HUES64 (cell line): ENCODE measurements around the gene THADA.

Experiments used
- H3K27ac ChIP-seq: 2 replicates; pipeline ENCODE4 v1.7.0; 2013; ENCODE audit warnings: low read depth, low read length, inconsistent platforms
- H3K27me3 ChIP-seq: 2 replicates; pipeline ENCODE4 v1.6.1; 2013; ENCODE audit warnings: mild to moderate bottlenecking, low read length; ENCODE audit not compliant: insufficient read depth
- H3K36me3 ChIP-seq: 2 replicates; pipeline ENCODE4 v1.6.1; 2013; ENCODE audit warnings: mild to moderate bottlenecking, low read length; ENCODE audit not compliant: insufficient read depth
- H3K4me1 ChIP-seq: 2 replicates; pipeline ENCODE4 v1.6.1; 2013; ENCODE audit warnings: mild to moderate bottlenecking, low read length, moderate library complexity; ENCODE audit not compliant: insufficient read depth
- H3K4me3 ChIP-seq: 2 replicates; pipeline ENCODE4 v1.5.1; 2013; ENCODE audit warnings: mild to moderate bottlenecking, low read length, moderate library complexity
- H3K9ac ChIP-seq: 2 replicates; pipeline ENCODE4 v1.6.1; 2013; ENCODE audit warnings: mild to moderate bottlenecking, low read depth, low read length
- H3K9me3 ChIP-seq: 2 replicates; pipeline ENCODE4 v1.6.1; 2013; ENCODE audit warnings: low read depth, low read length; ENCODE audit not compliant: insufficient read depth
- WGBS: fragments of 150-250, 120-280 bp; methylation state at CpG from one replicate; pipeline ENCODE4 v1.1.7; 2013; ENCODE audit warnings: missing lambda C conversion rate; 5-methylcytosine and 5-hydroxymethylcytosine counted together

Gene THADA

DNA sequence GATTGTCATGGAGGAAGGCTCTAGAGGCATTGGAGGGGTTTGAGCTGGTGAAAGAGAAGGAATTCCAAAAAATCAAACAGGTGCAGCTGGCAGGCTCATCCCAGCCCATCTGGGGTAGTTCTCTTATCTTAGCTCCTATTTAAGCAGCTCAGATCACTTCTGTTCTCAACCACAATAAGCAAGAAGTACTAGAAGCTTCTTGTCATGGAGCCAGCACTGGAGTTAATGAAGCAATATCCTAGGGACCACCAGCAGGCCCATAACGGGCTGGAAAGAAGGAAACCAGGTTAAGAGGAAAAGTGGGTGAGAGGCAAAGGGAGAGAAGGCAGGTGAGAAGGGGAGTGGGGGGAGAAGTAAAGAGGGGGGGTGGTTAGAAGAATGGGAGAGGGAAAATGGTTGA lies 268.7 kb downstream of the THADA start:
- 92% methylated on average over 1 of the region's 1 CpG for WGBS

DNA sequence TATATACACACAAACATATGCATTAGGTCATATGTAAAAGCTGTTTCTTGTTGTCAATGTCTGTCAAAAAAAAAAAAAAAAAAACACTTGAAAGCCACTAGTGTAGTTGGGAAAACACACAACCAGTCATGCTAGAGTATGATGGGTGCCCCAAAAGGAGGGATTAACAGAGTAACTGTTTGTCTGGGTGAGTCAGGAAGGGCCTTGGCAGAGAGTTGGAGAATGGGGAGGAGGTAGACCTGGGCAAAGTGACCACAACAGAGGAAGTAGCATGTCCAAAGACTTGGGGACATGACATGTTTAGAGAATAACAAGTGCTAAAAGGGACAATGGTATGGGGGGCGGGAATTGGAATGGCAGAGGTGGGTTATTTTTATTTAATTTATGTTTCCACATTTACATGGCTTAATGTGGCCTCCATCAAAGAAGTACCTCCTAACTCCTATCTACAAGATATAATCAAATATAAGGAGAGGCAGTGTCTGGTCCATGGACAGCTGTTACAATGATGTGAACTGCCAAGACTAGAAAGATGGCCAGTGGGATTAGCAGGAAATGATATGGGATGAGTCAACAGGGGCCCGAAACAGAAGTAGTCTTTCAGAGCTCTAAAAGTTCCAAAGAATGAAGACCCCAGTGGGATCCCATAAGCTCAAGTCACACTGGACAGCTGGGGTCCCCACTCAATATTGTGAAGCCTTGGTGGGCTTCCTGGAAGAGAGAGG lies 269.6 kb downstream of the THADA start:
- H3K9me3 ChIP-seq = no peaks in the 10 kb centered on the region
- H3K4me1 ChIP-seq = no peaks in the 10 kb centered on the region
- 92% methylated on average over 2 of the region's 2 CpGs for WGBS
- H3K4me3 ChIP-seq = no peak overlapping the region
- no peak overlapping the region for H3K27ac ChIP-seq
- H3K27me3 ChIP-seq = no peaks in the 10 kb centered on the region
- H3K36me3 ChIP-seq = no peaks in the 10 kb centered on the region
- H3K9ac ChIP-seq = no peak overlapping the region

More for the DNA sequence above, 268.7 kb downstream of the THADA start:
- Histone ChIP-seq H3K4me1 (no peaks in the 10 kb centered on the region), H3K4me3 (no peak overlapping the region), H3K9ac (no peak overlapping the region), H3K9me3 (no peaks in the 10 kb centered on the region), H3K27ac (no peak overlapping the region), H3K27me3 (no peaks in the 10 kb centered on the region), H3K36me3 (no peaks in the 10 kb centered on the region)

DNA sequence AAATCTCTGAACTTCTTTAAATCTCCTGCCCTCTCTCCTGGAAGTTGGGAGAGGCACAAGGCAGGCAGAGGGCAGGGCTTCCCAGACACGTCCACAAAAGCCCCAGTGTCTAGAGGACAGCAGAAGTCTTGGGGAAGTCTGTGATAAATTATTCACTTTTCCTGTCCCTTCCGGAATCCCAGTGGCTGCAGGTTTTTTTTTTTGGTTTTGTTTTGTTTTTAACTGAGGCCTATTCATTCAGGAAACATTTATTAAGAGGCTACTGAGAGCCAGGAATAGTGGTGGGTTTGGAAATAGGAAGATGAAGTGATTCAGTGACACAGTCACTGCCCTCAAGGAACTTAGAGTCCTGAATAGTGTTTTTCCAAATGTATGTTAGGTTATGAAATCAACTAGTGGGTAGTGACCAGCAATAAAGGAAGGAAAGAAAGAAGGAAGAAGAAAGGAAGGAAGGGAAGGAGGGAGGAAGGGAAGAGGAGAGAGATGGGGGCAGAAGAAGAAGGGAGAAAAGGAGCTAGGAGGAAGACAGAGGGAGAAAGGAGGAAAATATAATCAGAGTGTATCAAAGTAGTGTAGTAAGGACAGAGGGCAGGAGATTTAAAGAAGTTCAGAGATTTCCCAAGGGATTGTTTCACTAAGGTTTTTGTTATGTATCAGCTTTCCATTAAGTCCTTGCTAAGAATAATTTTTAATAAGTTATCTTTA lies 270.6 kb downstream of the THADA start:
- Histone ChIP-seq H3K27ac (no peak overlapping the region), H3K4me1 (no peaks in the 10 kb centered on the region), H3K9ac (no peak overlapping the region), H3K27me3 (no peaks in the 10 kb centered on the region), H3K36me3 (no peaks in the 10 kb centered on the region), H3K4me3 (no peak overlapping the region), H3K9me3 (no peaks in the 10 kb centered on the region)
- 91% methylated on average over 2 of the region's 2 CpGs for WGBS

DNA sequence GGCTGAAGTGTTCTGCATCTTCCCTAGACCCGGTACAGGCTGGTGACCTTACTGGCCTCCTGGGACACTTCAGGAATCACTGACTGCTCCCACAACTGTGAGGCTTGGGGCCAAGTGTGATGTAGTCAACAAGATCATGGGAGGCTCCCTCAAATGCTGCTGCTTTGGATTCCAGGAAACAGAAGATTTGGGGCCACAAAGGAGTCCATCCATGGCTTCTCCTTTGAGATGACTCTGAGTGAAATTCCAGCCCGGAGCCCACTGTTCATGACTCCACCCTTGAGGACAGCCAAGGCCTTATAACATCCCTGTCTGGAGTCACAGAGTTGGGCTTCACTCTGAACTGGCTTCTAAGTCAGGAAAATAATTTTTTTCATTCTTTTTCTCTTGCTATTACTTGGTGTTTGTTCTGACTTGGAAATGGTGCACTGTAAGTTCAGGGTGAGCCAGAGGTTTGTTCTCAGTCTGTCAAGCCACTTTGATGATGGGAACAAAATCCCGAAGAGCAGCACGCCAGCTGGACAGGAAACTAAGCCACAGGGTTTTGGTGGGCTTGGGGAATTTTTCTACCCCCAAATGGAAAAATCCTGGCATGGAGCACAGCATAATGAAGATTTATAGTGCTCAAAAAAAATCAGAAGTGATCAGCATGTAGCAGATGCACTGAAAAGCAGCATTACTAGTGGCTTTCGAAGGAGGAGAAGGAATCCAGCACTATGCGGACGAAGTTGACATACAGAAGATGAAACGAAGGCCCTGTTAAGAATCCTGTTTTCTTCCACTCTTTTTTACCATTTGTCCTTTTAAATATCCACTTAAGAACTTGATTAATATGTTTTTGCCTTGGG lies 271.4 kb downstream of the THADA start:
- Histone ChIP-seq H3K4me1 (no peaks in the 10 kb centered on the region), H3K9me3 (no peaks in the 10 kb centered on the region), H3K27me3 (no peaks in the 10 kb centered on the region), H3K4me3 (no peak overlapping the region), H3K36me3 (0 out of 2 replicates have a peak, but pooled peaks cover 5% of the 10 kb centered on the region), H3K9ac (no peak overlapping the region), H3K27ac (no peak overlapping the region)
- WGBS = 95% methylated on average over 8 of the region's 8 CpGs

DNA sequence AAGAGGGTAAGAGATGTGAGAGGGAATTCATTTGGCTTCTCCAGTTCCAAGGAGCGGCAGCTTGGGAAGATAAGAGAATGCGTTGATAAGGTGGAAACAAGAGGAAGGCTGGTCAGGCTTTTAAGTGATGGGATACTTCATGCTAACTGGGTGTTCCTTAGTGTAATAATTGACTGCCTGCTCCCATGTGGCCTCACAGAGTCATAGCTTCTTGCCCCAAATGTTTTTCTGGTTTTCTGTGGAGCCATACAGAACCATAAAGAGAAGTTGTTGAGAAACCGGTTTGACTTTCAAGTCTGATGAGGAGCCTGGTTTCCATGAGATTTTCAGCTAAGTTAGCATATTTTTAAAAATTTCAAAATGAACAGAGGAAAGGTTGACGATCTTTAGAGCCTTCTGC lies 272.0 kb downstream of the THADA start:
- Histone ChIP-seq H3K9me3 (no peaks in the 10 kb centered on the region), H3K9ac (no peak overlapping the region), H3K27ac (no peak overlapping the region), H3K36me3 (0 out of 2 replicates have a peak, but pooled peaks cover 8% of the 10 kb centered on the region), H3K4me1 (no peaks in the 10 kb centered on the region), H3K27me3 (no peaks in the 10 kb centered on the region), H3K4me3 (no peak overlapping the region)
- 90% methylated on average over 4 of the region's 4 CpGs for WGBS

DNA sequence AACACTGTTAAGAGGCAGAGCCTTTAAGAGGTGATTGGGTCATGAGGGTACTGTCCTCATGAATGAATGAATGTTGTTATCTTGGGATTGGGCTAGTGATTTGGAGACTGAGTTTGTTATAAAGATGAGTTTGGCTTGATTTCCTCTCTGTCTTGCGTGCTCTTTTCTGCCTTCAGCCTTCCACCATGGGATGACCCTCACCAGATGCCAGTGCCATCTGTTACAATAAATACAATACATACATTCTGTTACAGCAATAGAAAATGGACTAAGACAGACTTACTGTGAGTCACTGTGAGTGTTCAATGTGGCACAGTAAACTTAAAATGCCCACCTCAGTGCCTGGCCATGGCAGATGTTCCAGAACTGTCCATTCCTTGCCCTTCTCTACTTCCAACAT lies 274.4 kb downstream of the THADA start:
- H3K4me1 ChIP-seq = no peaks in the 10 kb centered on the region
- H3K27me3 ChIP-seq = no peaks in the 10 kb centered on the region
- WGBS = 100% methylated on average over 1 of the region's 1 CpG
- H3K27ac ChIP-seq = no peak overlapping the region
- 0 out of 2 replicates have a peak, but pooled peaks cover 8% of the 10 kb centered on the region for H3K36me3 ChIP-seq
- H3K9me3 ChIP-seq = no peaks in the 10 kb centered on the region
- H3K4me3 ChIP-seq = no peak overlapping the region
- no peak overlapping the region for H3K9ac ChIP-seq

DNA sequence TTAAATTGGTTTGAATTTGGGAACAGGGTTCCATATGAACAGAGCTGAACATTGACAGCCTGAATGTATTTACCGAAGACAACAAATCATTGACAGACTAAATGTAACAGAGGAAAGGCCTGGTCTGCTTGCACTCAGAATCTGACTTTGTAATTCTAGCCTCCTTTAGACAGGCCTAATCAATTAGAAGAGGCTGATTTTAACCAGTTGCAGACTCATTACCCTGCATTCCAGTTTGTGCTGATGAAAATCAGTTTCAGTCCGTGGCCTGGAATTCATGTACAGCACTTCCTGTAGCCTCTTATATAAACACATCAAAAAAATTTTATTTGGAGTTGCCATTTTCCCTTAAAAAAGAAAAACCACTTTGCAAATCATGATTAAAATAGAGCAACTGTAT lies 276.3 kb downstream of the THADA start:
- H3K27ac ChIP-seq = no peak overlapping the region
- 99% methylated on average over 2 of the region's 2 CpGs for WGBS

DNA sequence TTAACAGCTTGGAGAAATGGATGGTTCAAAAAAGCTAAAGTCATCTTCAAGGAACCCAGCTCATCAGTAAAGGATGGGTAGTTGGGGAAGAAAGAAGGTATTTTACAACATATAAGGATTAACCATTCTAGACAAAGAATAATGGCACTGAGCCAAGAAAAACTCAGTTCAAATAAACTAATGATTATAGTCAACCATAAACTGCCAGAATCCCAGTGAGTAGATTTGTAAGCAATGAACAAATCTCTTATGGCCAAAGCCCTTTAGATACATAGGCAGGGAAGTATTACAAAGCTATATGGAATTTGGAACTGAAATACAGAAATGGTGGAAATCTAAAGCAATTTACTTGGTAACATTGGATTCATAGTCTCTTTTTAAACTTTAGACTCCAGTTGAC lies 277.0 kb downstream of the THADA start:
- Histone ChIP-seq H3K27ac (no peak overlapping the region), H3K27me3 (no peaks in the 10 kb centered on the region), H3K9ac (no peak overlapping the region), H3K36me3 (0 out of 2 replicates have a peak, but pooled peaks cover 8% of the 10 kb centered on the region), H3K4me1 (no peaks in the 10 kb centered on the region), H3K9me3 (no peaks in the 10 kb centered on the region), H3K4me3 (no peak overlapping the region)

More for the DNA sequence above, 276.3 kb downstream of the THADA start:
- Histone ChIP-seq H3K4me1 (no peaks in the 10 kb centered on the region), H3K9me3 (no peaks in the 10 kb centered on the region), H3K27me3 (no peaks in the 10 kb centered on the region), H3K9ac (no peak overlapping the region), H3K4me3 (no peak overlapping the region), H3K36me3 (0 out of 2 replicates have a peak, but pooled peaks cover 8% of the 10 kb centered on the region)

DNA sequence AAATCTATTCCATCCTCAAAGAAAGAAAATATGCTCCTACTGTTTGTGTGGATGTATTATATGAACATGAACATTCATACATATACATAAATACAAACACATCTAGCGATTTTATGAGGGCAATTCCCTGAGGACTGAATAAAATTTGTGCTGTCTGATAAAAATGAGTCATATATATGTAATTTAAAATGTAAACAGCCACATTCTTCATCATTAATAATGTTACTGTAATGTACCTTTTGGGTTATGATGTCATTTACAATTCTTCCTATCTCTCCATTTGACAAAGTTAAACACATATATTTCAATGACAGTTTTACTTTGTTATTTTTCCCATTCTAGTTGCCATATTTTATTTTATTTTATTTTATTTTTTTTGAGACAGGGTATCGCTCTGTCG lies 278.2 kb downstream of the THADA start:
- Histone ChIP-seq H3K27me3 (no peaks in the 10 kb centered on the region), H3K4me1 (no peaks in the 10 kb centered on the region), H3K4me3 (no peak overlapping the region), H3K27ac (no peak overlapping the region), H3K9me3 (no peaks in the 10 kb centered on the region), H3K36me3 (0 out of 2 replicates have a peak, but pooled peaks cover 8% of the 10 kb centered on the region), H3K9ac (no peak overlapping the region)
- 92% methylated on average over 2 of the region's 3 CpGs for WGBS

DNA sequence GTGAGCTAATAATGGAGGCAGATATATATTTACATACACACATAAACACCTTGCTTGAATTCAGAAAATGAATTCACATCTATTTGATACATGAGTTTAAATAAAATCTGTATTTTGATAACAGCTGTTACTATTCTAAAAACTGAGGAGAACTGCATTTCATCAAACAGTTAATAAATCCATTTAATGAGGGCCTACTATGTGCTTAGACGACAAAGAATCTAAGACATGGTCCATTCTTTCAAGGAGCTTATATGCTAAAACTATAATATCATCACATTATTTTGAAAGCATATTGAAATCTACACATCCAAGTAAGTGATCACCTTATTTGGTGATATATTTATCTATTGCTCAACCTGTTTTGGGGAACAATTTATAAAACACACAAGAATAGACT lies 278.6 kb downstream of the THADA start:
- no peaks in the 10 kb centered on the region for H3K27me3 ChIP-seq
- H3K4me3 ChIP-seq = no peak overlapping the region
- 100% methylated on average over 1 of the region's 1 CpG for WGBS
- no peak overlapping the region for H3K9ac ChIP-seq
- H3K27ac ChIP-seq = no peak overlapping the region
- no peaks in the 10 kb centered on the region for H3K4me1 ChIP-seq
- H3K9me3 ChIP-seq = no peaks in the 10 kb centered on the region
- 0 out of 2 replicates have a peak, but pooled peaks cover 8% of the 10 kb centered on the region for H3K36me3 ChIP-seq

DNA sequence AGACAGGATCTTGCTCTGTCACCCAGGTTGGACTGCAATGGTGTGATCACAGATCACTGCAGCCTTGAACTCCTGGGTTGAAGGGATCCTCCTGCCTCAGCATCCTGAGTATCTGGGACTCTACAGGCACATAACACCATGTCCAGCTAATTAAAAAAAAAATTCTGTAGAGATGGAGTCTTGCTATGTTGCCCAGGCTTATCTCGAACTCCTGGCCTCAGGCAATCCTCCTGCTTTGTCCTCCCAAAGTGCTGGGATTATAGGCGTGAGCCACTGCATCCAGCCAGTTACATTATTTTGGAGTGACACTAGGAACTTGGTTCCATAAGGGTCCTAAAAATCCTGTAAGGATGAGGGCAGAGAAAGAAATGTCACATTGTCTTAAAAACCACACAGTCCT lies 280.4 kb downstream of the THADA start:
- H3K9ac ChIP-seq = no peak overlapping the region
- H3K36me3 ChIP-seq = 0 out of 2 replicates have a peak, but pooled peaks cover 8% of the 10 kb centered on the region
- H3K27me3 ChIP-seq = no peaks in the 10 kb centered on the region
- no peaks in the 10 kb centered on the region for H3K9me3 ChIP-seq
- H3K4me3 ChIP-seq = no peak overlapping the region
- no peaks in the 10 kb centered on the region for H3K4me1 ChIP-seq
- 94% methylated on average over 2 of the region's 2 CpGs for WGBS
- H3K27ac ChIP-seq = no peak overlapping the region
